Fibroblast of mammary gland (primary cell): ENCODE results near the gene IL1R2.

Experiments used
- DNase-seq: peaks from one replicate; pipeline ENCODE4 v3.0.0-alpha.2; 2010; ENCODE audit warnings: low read depth
- H3K4me3 ChIP-seq: 2 replicates; pipeline ENCODE4 v1.5.1; 2011; ENCODE audit warnings: low read depth, mild to moderate bottlenecking, low read length, moderate library complexity; ENCODE audit not compliant: control insufficient read depth
- TF ChIP-seq, protein P1 (sequence below): conservative IDR thresholded peaks from 2 replicates; pipeline ENCODE4 v1.5.1; 2011; ENCODE audit warnings: low read depth, low read length, inconsistent platforms; ENCODE audit not compliant: control insufficient read depth, insufficient read depth

IL1R2 gene

DNA sequence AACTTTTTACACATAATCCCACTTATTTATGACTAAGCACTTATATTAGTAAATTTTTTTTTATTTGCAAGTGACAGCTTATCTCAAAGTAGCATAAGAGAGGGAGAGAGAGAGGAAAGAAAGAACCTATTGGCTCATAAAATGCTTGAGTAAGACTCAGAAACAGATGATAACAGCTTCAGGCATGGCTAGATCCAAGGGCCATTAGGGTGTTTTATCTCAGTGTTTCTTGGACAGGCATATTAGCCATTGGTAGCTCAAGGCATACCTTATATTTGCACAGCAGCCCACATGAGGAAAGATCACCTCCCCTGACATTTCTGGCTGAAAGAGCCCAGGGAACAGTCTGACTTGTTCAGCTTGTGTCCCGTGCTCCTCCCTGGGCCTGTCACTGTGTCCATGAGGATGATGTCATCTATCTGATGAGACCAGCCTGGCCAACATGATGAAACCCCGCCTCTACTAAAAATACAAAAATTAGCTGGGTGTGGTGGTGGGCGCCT lies 64.4 kb downstream of the IL1R2 start:
- no peak for DNase-seq
- H3K4me3 ChIP-seq = no peak overlapping the region
- TF ChIP-seq, protein P1, sequence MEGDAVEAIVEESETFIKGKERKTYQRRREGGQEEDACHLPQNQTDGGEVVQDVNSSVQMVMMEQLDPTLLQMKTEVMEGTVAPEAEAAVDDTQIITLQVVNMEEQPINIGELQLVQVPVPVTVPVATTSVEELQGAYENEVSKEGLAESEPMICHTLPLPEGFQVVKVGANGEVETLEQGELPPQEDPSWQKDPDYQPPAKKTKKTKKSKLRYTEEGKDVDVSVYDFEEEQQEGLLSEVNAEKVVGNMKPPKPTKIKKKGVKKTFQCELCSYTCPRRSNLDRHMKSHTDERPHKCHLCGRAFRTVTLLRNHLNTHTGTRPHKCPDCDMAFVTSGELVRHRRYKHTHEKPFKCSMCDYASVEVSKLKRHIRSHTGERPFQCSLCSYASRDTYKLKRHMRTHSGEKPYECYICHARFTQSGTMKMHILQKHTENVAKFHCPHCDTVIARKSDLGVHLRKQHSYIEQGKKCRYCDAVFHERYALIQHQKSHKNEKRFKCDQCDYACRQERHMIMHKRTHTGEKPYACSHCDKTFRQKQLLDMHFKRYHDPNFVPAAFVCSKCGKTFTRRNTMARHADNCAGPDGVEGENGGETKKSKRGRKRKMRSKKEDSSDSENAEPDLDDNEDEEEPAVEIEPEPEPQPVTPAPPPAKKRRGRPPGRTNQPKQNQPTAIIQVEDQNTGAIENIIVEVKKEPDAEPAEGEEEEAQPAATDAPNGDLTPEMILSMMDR = no peak

DNA sequence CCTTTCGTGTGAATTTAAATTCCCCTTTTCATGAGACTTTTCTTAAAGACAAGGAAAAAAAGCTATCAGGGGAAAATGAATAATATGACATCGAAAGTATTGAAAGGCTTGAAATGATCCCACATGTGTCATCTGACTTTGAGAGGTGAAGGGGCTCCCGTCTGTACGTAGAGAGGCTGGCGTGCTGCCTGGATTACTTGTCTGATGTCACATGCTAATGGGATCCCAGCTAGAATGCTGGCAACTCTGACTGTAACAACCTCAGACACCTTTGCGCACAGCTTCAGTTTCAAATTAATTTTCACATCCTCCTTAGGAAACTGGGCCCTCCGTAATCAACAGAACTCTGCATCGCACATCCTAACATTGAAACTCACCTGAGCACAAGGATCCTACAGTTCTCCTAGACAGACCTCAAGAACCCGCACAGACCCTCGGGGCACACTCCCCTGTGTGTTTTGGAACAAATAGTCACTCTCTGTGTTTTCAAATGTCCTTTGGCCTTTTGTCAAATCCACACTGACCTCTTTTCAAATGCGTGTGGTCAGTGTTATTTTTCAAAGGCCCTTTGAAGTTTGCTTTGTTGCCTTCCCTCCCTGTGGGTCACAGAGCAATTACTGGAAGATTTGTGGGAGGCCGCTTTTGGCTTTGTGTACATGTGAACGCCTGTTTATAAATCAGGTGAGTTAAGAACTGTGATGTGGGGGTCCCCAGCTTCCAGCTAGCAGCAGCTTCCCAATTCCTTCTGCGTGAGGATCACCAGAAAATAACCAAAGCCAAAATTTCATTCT lies 65.9 kb downstream of the IL1R2 start:
- DNase-seq = peak; percentile 73
- H3K4me3 ChIP-seq = no peak overlapping the region
- TF ChIP-seq, protein P1 = no peak

DNA sequence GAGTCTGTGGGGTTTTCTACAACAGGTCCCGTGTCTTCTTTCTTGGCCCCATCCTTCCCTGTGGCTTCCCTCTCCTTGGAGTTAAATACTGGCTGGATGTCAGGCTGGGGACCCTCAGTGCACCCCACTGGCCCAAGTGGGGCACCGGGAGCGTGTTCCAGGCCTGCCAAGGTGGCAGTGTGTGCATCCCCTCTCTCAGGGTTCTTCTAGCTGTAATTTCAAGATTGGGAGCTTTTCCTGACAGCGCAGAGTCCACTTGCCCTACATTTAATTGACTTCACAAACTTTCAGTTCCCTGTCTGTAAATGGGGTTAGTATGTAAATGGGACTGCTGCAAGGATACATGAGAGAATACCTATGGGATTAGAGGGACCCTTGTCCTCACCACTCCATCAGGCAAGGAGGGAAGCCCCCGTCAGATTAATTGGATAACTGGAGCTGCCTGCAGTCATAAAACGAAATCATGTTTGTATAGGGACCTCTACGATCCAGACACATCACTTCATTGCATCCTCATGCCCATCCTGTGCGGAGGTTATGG lies 66.6 kb downstream of the IL1R2 start:
- TF ChIP-seq, protein P1 = no peak
- H3K4me3 ChIP-seq = no peak overlapping the region
- no peak for DNase-seq

DNA sequence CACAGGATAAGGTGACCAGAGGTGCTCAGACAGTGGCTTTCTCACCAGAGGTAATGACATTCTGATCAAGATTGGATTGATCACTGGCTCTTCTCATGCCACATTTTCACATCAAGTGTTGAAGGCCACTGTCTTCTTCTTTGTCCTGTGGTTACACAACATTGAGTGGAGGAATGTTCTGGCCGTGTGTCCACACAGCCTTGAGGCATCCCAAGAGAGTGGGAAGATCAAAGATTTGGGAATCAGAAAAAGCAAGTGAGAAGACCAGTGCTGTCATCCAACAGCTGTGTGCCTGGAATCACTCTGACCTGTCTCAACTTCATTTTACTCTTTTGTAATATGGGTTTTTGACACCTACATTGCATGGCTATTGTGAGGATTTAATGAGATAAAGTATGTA lies 67.4 kb downstream of the IL1R2 start:
- TF ChIP-seq, protein P1 = no peak
- peak; percentile 63 for DNase-seq

DNA sequence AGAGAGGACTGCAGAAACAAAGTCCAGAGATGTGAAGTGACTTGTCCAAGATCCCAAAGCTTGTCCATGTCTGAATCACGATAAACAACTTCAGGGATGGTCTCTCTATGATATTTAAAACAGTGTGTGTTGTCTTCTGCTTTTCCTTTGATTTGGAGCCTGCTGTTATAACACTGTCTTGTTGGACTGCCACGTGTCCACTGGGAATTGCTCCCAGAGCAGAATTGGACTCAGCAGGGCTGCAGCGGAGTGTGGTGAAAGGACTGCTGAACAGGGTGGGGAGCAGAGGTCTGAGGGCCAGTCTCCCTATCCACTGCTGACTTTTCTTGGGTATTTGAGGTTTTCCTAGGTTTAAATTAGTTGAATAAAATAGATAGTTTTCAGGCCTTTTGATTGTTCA lies 68.3 kb downstream of the IL1R2 start:
- no peak for DNase-seq
- TF ChIP-seq, protein P1 = no peak
- no peak overlapping the region for H3K4me3 ChIP-seq

More for the DNA sequence above, 67.4 kb downstream of the IL1R2 start:
- no peak overlapping the region for H3K4me3 ChIP-seq

DNA sequence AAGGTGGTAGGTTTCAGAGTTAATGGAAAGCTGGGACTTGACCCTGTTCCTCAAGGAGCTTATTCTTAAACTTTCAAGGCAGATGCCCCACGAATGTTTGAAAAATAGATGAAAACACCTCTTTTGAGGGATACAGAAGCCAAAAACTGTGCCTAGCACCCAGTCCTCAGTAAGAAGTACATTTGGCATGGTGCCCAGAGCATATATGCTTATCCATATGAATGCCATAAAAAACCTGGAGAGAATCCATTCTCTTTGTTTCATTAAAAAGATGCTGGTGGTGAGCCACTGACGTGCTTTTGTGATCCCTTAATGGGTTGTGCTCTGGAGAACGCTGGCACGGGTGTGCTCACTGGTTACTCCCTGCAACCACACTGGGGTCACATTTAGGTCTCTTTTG lies 69.0 kb downstream of the IL1R2 start:
- TF ChIP-seq, protein P1 = no peak
- DNase-seq = no peak
- no peak overlapping the region for H3K4me3 ChIP-seq
